Liver (tissue), 9 donors: Measurements from ENCODE around the gene ALK. TPM values are rescaled to one million over a fixed set of nuclear protein-coding genes. Genes with fewer than 3 reads are reported as not detected.

Experiments used
- DNase-seq: peaks from one replicate; pipeline ENCODE4 v3.0.0-alpha.2; 2017; ENCODE audit warnings: low spot score
- H3K27ac ChIP-seq, 2 donors: one replicate each; pipeline ENCODE4 v1.7.0; 2013; ENCODE audit warnings: inconsistent platforms in 2 of 2, low read length in 2 of 2, control low read depth in 1 of 2, low read depth in 1 of 2, mild to moderate bottlenecking in 1 of 2
- H3K27me3 ChIP-seq, 4 donors: one replicate each; pipeline versions ENCODE4 v1.6.1 to v1.7.0; 2013; ENCODE audit warnings: low read length in 3 of 4, inconsistent platforms in 1 of 4, mild to moderate bottlenecking in 1 of 4, moderate library complexity in 1 of 4; ENCODE audit not compliant: control insufficient read depth in 4 of 4, insufficient read depth in 4 of 4
- H3K36me3 ChIP-seq, 4 donors: one replicate each; pipeline versions ENCODE4 v1.6.1 to v1.7.0; 2013; ENCODE audit warnings: low read length in 3 of 4, mild to moderate bottlenecking in 3 of 4, low read depth in 1 of 4, moderate library complexity in 1 of 4; ENCODE audit not compliant: control insufficient read depth in 4 of 4, insufficient read depth in 3 of 4
- H3K4me1 ChIP-seq, 4 donors: one replicate each; pipeline versions ENCODE4 v1.6.1 to v1.7.0; 2013; ENCODE audit warnings: low read length in 3 of 4, mild to moderate bottlenecking in 3 of 4, moderate library complexity in 1 of 4; ENCODE audit not compliant: control insufficient read depth in 4 of 4, insufficient read depth in 4 of 4
- H3K4me3 ChIP-seq, 3 donors: one replicate each; pipeline versions ENCODE4 v1.6.1 to v1.7.0; 2013; ENCODE audit warnings: low read length in 3 of 3, control low read depth in 1 of 3, low read depth in 1 of 3, mild to moderate bottlenecking in 1 of 3
- H3K9ac ChIP-seq, 2 donors: one replicate each; pipeline ENCODE4 v1.7.0; 2013; ENCODE audit warnings: low read length in 2 of 2, mild to moderate bottlenecking in 2 of 2, moderate library complexity in 2 of 2, control low read depth in 1 of 2, low read depth in 1 of 2
- H3K9me3 ChIP-seq, 4 donors: one replicate each; pipeline versions ENCODE4 v1.6.1 to v1.7.0; 2013; ENCODE audit warnings: low read length in 3 of 4; ENCODE audit not compliant: control insufficient read depth in 4 of 4
- EGR1 ChIP-seq, 2 donors: IDR thresholded peaks; 2 replicates each; pipeline ENCODE4 v1.6.1; 2016 to 2018; ENCODE audit warnings: antibody characterized with exemption in 2 of 2, low read depth in 2 of 2
- FOXA1 ChIP-seq: IDR thresholded peaks from 2 replicates; pipeline ENCODE4 v1.6.1; 2016; ENCODE audit warnings: antibody characterized with exemption
- HNF4A ChIP-seq, 2 donors: conservative IDR thresholded peaks; 2 replicates each; pipeline ENCODE4 v1.6.1; 2016; ENCODE audit warnings: antibody characterized with exemption in 2 of 2, mild to moderate bottlenecking in 2 of 2
- HNF4G ChIP-seq: IDR thresholded peaks from 2 replicates; pipeline ENCODE4 v1.6.1; 2016; ENCODE audit warnings: antibody characterized with exemption
- JUND ChIP-seq, 2 donors: IDR thresholded peaks; 2 replicates each; pipeline ENCODE4 v1.6.1; 2016; ENCODE audit warnings: antibody characterized with exemption in 2 of 2
- NR2F2 ChIP-seq: IDR thresholded peaks from 2 replicates; pipeline ENCODE4 v1.6.1; 2016; ENCODE audit warnings: antibody characterized with exemption
- RAD21 ChIP-seq, 2 donors: IDR thresholded peaks; 2 replicates each; pipeline ENCODE4 v1.6.1; 2016; ENCODE audit warnings: antibody characterized with exemption in 2 of 2, mild to moderate bottlenecking in 2 of 2
- RXRA ChIP-seq, 2 donors: IDR thresholded peaks; 2 replicates each; pipeline ENCODE4 v1.6.1; 2017 to 2018; ENCODE audit warnings: antibody characterized with exemption in 2 of 2, mild to moderate bottlenecking in 1 of 2
- TAF1 ChIP-seq: conservative IDR thresholded peaks from 2 replicates; pipeline ENCODE4 v1.6.1; 2016; ENCODE audit warnings: antibody characterized with exemption, mild to moderate bottlenecking
- YY1 ChIP-seq: IDR thresholded peaks from 2 replicates; pipeline ENCODE4 v1.6.1; 2016; ENCODE audit warnings: antibody characterized with exemption, mild to moderate bottlenecking
- WGBS: extraction: QIAGEN DNeasy Blood & Tissue Kit; methylation state at CpG from one replicate; pipeline ENCODE4 v1.1.7; 2013; 5-methylcytosine and 5-hydroxymethylcytosine counted together
- polyA plus RNA-seq, 2 donors: library from polyadenylated mRNA; stranded (reverse) in 1 of 2; unstranded in 1 of 2; fragments of 200-250 nt in 1 of 2; fragments of >200 nt in 1 of 2; fragmentation: Nextera tagmentation in 1 of 2; extraction: Ambion mirVana in 1 of 2; gene quantifications; one replicate each; pipeline versions ENCODE4 v1.2.1 to v1.2.3, GENCODE V29; 2013 to 2015
- total RNA-seq, 2 donors: library from RNA; depleted of rRNA; stranded (reverse); fragments of >200 nt; gene quantifications; one replicate each; pipeline ENCODE4 v1.2.3, GENCODE V29; 2014
- TF ChIP-seq, protein P1 (sequence below): IDR thresholded peaks from 2 replicates; pipeline ENCODE4 v1.6.1; 2016; ENCODE audit warnings: antibody characterized with exemption
- TF ChIP-seq, protein P2 (sequence below): fragments of 150-350 bp; IDR thresholded peaks from 2 replicates; pipeline ENCODE4 v1.5.1; 2017; ENCODE audit warnings: improper control_type of control experiment, low read depth, low read length; ENCODE audit not compliant: missing input control
- TF ChIP-seq, protein P3 (sequence below): IDR thresholded peaks from 2 replicates; pipeline ENCODE4 v1.6.1; 2016; ENCODE audit warnings: antibody characterized with exemption
- TF ChIP-seq, protein P4 (sequence below): IDR thresholded peaks from 2 replicates; pipeline ENCODE4 v1.6.1; 2016; ENCODE audit warnings: antibody characterized with exemption, mild to moderate bottlenecking
- TF ChIP-seq, protein P5 (sequence below): IDR thresholded peaks from 2 replicates; pipeline ENCODE4 v1.6.1; 2016; ENCODE audit warnings: antibody characterized with exemption
- donor health status: healthy.
- donor health status: healthy.
- donor health status: healthy.
- donor health status: healthy.
- donor health status: healthy.

The ALK gene
- total and polyA plus RNA-seq, 4 donors: under 0.01 TPM; not detected in 3

DNA sequence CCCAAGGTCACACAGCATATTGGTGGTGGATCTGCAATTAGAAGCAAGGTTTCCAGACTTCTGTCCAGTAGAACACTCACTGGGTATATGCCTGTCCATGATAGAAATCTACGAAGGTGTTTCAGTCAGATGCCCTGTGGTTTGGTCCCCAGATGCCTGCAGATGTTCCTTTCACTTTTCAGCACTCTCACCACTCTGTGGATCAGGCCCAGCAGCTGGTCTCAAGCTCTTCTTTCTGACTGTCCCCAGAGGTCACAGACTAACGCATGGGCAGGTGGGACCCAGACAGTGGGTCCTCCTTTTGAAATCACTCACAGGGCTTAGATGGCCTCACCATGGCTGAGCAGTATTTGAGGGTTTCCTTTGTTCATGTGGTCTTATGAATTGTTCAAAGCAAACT lies 376.5 kb downstream of the ALK start:
- peaks cover 0 to 8% (median 5%) of the 10 kb centered on the region in 4 donors for H3K4me1 ChIP-seq
- H3K9me3 ChIP-seq: no peaks in the 10 kb centered on the region
- no peak overlapping the region for H3K27ac ChIP-seq
- WGBS: 89% methylated on average over 2 of the region's 2 CpGs
- no peak for TF ChIP-seq FOXA1
- no peak for TF ChIP-seq HNF4G
- TF ChIP-seq, protein P1, sequence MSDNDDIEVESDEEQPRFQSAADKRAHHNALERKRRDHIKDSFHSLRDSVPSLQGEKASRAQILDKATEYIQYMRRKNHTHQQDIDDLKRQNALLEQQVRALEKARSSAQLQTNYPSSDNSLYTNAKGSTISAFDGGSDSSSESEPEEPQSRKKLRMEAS: no peak
- TF ChIP-seq TAF1: no peak
- TF ChIP-seq HNF4A (conservative IDR thresholded peaks at IDR 0.05): no peak
- TF ChIP-seq, protein P2, sequence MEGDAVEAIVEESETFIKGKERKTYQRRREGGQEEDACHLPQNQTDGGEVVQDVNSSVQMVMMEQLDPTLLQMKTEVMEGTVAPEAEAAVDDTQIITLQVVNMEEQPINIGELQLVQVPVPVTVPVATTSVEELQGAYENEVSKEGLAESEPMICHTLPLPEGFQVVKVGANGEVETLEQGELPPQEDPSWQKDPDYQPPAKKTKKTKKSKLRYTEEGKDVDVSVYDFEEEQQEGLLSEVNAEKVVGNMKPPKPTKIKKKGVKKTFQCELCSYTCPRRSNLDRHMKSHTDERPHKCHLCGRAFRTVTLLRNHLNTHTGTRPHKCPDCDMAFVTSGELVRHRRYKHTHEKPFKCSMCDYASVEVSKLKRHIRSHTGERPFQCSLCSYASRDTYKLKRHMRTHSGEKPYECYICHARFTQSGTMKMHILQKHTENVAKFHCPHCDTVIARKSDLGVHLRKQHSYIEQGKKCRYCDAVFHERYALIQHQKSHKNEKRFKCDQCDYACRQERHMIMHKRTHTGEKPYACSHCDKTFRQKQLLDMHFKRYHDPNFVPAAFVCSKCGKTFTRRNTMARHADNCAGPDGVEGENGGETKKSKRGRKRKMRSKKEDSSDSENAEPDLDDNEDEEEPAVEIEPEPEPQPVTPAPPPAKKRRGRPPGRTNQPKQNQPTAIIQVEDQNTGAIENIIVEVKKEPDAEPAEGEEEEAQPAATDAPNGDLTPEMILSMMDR: no peak
- no peak for TF ChIP-seq YY1
- TF ChIP-seq, protein P3, sequence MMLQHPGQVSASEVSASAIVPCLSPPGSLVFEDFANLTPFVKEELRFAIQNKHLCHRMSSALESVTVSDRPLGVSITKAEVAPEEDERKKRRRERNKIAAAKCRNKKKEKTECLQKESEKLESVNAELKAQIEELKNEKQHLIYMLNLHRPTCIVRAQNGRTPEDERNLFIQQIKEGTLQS: no peak
- no peak for TF ChIP-seq NR2F2
- TF ChIP-seq, protein P4, sequence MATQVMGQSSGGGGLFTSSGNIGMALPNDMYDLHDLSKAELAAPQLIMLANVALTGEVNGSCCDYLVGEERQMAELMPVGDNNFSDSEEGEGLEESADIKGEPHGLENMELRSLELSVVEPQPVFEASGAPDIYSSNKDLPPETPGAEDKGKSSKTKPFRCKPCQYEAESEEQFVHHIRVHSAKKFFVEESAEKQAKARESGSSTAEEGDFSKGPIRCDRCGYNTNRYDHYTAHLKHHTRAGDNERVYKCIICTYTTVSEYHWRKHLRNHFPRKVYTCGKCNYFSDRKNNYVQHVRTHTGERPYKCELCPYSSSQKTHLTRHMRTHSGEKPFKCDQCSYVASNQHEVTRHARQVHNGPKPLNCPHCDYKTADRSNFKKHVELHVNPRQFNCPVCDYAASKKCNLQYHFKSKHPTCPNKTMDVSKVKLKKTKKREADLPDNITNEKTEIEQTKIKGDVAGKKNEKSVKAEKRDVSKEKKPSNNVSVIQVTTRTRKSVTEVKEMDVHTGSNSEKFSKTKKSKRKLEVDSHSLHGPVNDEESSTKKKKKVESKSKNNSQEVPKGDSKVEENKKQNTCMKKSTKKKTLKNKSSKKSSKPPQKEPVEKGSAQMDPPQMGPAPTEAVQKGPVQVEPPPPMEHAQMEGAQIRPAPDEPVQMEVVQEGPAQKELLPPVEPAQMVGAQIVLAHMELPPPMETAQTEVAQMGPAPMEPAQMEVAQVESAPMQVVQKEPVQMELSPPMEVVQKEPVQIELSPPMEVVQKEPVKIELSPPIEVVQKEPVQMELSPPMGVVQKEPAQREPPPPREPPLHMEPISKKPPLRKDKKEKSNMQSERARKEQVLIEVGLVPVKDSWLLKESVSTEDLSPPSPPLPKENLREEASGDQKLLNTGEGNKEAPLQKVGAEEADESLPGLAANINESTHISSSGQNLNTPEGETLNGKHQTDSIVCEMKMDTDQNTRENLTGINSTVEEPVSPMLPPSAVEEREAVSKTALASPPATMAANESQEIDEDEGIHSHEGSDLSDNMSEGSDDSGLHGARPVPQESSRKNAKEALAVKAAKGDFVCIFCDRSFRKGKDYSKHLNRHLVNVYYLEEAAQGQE: no peak
- no peak for TF ChIP-seq JUND (IDR thresholded peaks at IDR 0.05)
- TF ChIP-seq, protein P5, sequence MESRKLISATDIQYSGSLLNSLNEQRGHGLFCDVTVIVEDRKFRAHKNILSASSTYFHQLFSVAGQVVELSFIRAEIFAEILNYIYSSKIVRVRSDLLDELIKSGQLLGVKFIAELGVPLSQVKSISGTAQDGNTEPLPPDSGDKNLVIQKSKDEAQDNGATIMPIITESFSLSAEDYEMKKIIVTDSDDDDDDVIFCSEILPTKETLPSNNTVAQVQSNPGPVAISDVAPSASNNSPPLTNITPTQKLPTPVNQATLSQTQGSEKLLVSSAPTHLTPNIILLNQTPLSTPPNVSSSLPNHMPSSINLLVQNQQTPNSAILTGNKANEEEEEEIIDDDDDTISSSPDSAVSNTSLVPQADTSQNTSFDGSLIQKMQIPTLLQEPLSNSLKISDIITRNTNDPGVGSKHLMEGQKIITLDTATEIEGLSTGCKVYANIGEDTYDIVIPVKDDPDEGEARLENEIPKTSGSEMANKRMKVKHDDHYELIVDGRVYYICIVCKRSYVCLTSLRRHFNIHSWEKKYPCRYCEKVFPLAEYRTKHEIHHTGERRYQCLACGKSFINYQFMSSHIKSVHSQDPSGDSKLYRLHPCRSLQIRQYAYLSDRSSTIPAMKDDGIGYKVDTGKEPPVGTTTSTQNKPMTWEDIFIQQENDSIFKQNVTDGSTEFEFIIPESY: no peak
- TF ChIP-seq RXRA (IDR thresholded peaks at IDR 0.05): no peak
- no peak for TF ChIP-seq RAD21 (IDR thresholded peaks at IDR 0.05)
- H3K4me3 ChIP-seq: no peak overlapping the region
- DNase-seq: no peak
- H3K27me3 ChIP-seq: no peaks in the 10 kb centered on the region
- no peak overlapping the region for H3K9ac ChIP-seq
- no peaks in the 10 kb centered on the region for H3K36me3 ChIP-seq

DNA sequence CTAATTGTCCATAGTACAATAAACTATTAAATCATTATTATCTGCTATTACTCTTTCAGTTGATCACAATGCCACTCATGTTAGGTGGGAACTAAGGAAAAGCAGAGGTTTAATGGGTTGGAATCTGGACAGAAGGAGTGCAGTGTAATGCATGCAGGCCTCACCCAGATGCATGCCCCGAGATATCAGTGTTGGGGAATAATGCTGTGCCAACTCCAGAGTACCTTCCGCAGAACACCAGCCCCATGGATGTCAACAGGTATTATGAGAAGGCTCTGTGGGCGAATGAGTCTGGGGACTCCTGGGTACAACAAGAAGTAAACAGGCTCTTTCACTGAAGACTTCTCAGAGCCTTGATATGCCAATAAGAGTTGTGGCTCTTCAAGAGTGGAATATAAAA lies 377.4 kb downstream of the ALK start:
- no peak overlapping the region for H3K4me3 ChIP-seq
- WGBS: 84% methylated on average over 3 of the region's 3 CpGs
- no peaks in the 10 kb centered on the region for H3K27me3 ChIP-seq
- H3K9me3 ChIP-seq: no peaks in the 10 kb centered on the region
- peaks cover 0 to 6% (median 5%) of the 10 kb centered on the region in 4 donors for H3K4me1 ChIP-seq
- no peak overlapping the region for H3K9ac ChIP-seq
- DNase-seq: no peak
- no peaks in the 10 kb centered on the region for H3K36me3 ChIP-seq
- no peak overlapping the region for H3K27ac ChIP-seq
- TF ChIP-seq, protein P2: no peak
- TF ChIP-seq, protein P5: no peak
- TF ChIP-seq EGR1 (IDR thresholded peaks at IDR 0.05; ENCODE audit: low read depth in 2 of 2) (no peak), NR2F2 (no peak), YY1 (no peak)
- TF ChIP-seq, protein P4: no peak
- TF ChIP-seq, protein P3: no peak
